ENCODE measurements around the gene LHFPL3. TPM values are rescaled to one million over a fixed set of nuclear protein-coding genes. Genes with fewer than 3 reads are reported as not detected.
"Not testable (repeated sequence)": the region's sequence is repeated elsewhere in the genome, so short reads cannot be mapped to it uniquely, and the experiment has no call there.

LHFPL3 gene
- total RNA-seq, 2 donors from 2014 or later = not detected

- Histone ChIP-seq H3K4me1 (no peaks in the 10 kb centered on the region), H3K27ac (no peak overlapping the region), H3K36me3 (no peaks in the 10 kb centered on the region), H3K4me3 (no peak overlapping the region), H3K9me3 (peaks cover 0 to 8% of the 10 kb centered on the region in 2 donors), H3K27me3 (no peaks in the 10 kb centered on the region)
- TF ChIP-seq CTCF (IDR thresholded peaks at IDR 0.05) = no peak
- no peak for DNase-seq (ENCODE audit: low spot score)
Observed at GRCh38 chr7:104695563-104695962, 367.2 kb downstream of the LHFPL3 start.

GRCh38 chr7:104700336-104700735 lies 371.9 kb downstream of the LHFPL3 start:
- TF ChIP-seq CTCF (IDR thresholded peaks at IDR 0.05) = no peak
- no peaks in the 10 kb centered on the region for H3K36me3 ChIP-seq
- H3K9me3 ChIP-seq = peaks cover 0 to 8% of the 10 kb centered on the region in 2 donors
- DNase-seq (ENCODE audit: low spot score) = no peak
- no peak overlapping the region for H3K27ac ChIP-seq
- no peak overlapping the region for H3K4me3 ChIP-seq
- no peaks in the 10 kb centered on the region for H3K4me1 ChIP-seq
- H3K27me3 ChIP-seq = no peaks in the 10 kb centered on the region

- not testable (repeated sequence) for H3K4me3 ChIP-seq; H3K36me3 ChIP-seq; H3K4me1 ChIP-seq; H3K27me3 ChIP-seq; H3K27ac ChIP-seq; DNase-seq (ENCODE audit: low spot score)
- peaks cover 0 to 13% of the 10 kb centered on the region in 2 donors for H3K9me3 ChIP-seq
Observed at GRCh38 chr7:104721027-104721426, 392.6 kb downstream of the LHFPL3 start.

- no peak overlapping the region for H3K27ac ChIP-seq
- no peaks in the 10 kb centered on the region for H3K27me3 ChIP-seq
- H3K36me3 ChIP-seq = no peaks in the 10 kb centered on the region
- H3K4me3 ChIP-seq = no peak overlapping the region
- no peak for TF ChIP-seq CTCF (IDR thresholded peaks at IDR 0.05)
- no peaks in the 10 kb centered on the region for H3K9me3 ChIP-seq
- no peaks in the 10 kb centered on the region for H3K4me1 ChIP-seq
- DNase-seq (ENCODE audit: low spot score) = no peak
Observed at GRCh38 chr7:104723001-104723400, 394.6 kb downstream of the LHFPL3 start.

GRCh38 chr7:104758504-104758903 lies 430.1 kb downstream of the LHFPL3 start:
- DNase-seq (ENCODE audit: low spot score) = no peak
- Histone ChIP-seq H3K27me3 (no peaks in the 10 kb centered on the region), H3K4me3 (no peak overlapping the region), H3K9me3 (no peaks in the 10 kb centered on the region), H3K36me3 (no peaks in the 10 kb centered on the region), H3K4me1 (no peaks in the 10 kb centered on the region), H3K27ac (no peak overlapping the region)
- no peak for TF ChIP-seq CTCF (IDR thresholded peaks at IDR 0.05)

GRCh38 chr7:104761892-104762291 lies 433.5 kb downstream of the LHFPL3 start:
- no peaks in the 10 kb centered on the region for H3K36me3 ChIP-seq
- no peak for TF ChIP-seq CTCF (IDR thresholded peaks at IDR 0.05)
- no peak for DNase-seq (ENCODE audit: low spot score)
- no peak overlapping the region for H3K27ac ChIP-seq
- H3K9me3 ChIP-seq = no peaks in the 10 kb centered on the region
- H3K27me3 ChIP-seq = no peaks in the 10 kb centered on the region
- no peak overlapping the region for H3K4me3 ChIP-seq
- H3K4me1 ChIP-seq = no peaks in the 10 kb centered on the region
